GM19099 (cell line): ENCODE results near the gene PTDSS2.

Experiments
- POLR2A ChIP-seq: IDR thresholded peaks from 3 replicates; pipeline ENCODE4 v1.6.1; 2011; ENCODE audit warnings: low read depth; ENCODE audit not compliant: insufficient read length; ENCODE audit errors: extremely low read depth

The PTDSS2 gene

DNA sequence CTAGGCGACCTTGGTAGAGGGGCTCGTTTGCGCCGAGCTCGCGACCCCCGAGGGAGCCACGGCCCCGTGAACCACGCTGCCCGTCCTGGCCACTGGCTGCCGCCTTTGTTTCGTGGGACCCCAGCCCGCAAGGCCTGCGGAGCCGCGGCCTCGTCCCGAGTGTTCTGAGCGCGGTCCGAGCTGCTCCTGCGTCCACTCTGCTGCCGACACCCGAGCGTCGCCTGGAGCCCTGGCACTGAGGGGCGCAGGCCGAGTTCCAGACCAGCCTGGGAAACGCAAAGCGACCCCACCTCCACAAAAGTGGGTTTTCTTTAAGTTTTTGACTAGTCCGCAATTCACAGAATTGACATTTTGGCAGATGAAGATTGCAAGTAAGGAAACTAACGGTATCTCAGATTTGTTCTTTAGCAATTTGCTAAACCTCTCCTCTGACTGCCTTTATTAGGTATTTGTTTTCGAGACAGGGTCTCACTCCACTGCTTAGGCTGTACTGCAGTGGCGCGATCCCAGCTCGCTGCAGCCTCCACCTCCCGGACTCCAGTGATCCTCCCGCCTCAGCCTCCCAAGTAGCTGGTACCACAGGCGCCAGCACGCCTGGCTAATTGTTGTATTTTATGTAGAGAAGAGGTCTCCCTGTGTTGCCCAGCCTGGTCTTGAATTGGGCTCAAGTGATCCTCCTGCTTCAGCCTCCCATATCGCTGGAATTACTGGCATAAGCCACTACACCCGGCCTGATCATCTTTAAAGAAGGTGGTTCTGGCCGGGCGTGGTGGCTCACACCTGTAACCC is 57.8 kb downstream of the PTDSS2 start:
- TF ChIP-seq POLR2A, result no peak

DNA sequence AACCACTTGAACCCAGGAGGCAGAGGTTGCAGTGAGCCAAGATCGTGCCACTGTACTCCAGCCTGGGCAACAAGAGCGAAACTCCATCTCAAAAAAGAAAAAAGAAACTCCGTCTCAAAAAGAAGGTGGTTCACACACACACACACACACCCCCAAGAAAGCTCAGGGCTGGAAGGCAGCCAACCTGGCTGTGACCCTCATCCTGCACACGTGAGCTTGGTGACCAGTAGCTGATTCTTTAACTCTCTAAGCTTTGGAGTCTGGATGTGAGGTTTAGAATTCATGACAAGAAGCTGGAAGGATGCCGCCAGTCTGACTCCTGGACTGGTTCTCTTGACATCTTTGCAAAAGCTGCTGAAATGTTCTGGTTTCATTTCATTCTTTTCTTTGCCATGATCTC is 58.9 kb downstream of the PTDSS2 start:
- no peak for TF ChIP-seq POLR2A

DNA sequence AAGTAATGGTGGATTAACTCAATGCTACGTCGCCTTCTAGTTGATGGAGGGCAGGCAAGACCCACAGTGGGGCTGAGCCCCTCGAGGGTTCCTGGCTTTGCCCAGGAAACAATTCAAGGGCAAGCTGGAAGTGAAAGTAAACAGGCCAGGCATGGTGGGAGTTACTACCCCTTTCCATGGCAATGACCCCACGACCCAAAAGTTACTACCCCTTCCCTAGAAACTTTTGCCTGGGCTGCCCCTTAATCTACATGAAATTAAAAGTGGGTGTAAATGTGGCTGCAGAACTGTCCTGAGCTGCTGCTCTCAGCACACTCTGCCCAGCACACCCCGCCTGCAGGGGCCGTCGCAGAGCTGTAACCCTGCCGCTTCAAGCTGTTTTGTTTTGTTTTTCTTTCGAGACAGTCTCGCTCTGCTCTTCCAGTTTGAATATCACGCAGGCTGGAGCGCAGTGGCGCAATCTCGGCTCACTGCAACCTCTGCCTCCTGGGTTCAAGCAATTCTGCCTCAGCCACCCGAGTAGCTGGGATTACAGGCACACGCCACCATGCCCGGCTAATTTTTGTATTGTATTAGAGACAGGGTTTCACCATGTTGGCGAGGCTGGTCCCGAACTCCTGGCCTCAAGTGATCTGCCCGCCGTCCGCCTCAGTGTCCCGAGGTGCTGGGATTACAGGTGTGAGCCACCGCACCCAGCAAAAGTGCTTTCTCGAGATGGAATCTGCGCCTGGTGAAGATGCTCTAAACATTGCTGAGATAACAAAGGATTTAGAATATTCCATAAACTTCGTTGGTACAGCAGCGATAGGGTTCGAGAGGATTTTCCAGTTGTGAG is 62.9 kb downstream of the PTDSS2 start:
- TF ChIP-seq POLR2A, result no peak

- TF ChIP-seq POLR2A, result no peak
These were observed 64.5 kb downstream of the PTDSS2 start for GRCh38 chr11:514606-515005.

DNA sequence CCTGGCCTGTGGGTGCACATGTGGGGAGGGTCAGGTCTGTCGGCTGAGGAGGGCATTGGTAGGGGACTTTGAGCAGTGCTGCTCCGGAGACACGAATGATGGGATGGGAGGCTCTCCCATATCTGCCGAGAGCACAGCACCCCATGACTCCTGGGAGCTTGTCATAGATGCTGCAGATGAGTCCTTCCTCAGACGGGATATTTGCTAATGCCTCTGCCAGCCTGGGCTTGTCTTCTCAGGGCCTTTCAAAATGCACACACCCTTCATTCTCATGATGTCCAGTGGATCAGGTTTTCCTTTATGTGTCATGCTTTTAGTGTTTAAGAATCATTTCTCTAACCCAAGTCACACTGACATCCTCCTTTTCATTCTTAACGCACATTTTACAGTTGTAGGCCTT is 65.1 kb downstream of the PTDSS2 start:
- no peak for TF ChIP-seq POLR2A

GRCh38 chr11:516400-516799 is 66.3 kb downstream of the PTDSS2 start:
- no peak for TF ChIP-seq POLR2A

DNA sequence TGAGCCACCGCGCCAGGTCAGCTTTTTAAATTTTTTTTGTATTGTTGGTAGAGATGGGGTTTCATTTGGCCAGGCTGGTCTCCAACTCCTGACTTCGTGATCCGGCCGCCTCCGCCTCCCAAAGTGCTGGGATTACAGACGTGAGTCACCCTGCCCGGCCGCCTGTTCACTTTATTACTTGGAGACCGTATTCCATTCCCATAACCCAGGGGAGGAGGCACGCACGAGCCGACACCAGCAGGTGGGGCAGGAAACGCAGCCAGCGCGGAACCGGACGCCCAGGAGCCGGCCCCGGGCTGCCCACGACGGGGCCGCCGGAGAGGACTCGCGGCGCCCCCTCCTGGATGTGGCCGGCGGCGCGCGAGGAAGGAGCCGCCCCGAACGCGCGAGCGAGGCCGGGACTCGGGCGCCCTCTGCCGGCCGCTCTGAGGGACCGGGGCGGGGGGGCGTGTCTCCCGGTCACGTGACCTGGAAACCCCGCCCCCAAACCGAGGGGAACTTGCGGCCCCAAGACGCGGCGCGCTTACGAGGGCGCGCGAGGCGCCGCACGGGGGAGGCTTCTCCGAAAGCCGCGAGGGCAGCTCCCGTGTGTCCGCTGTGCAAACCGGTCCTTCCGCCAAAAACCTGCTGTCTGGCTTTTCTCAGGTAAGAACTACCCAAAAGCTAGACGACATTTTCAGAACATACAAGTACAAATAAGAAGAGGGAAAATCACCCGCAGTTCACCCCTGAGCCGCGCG is 68.6 kb downstream of the PTDSS2 start:
- no peak for TF ChIP-seq POLR2A

DNA sequence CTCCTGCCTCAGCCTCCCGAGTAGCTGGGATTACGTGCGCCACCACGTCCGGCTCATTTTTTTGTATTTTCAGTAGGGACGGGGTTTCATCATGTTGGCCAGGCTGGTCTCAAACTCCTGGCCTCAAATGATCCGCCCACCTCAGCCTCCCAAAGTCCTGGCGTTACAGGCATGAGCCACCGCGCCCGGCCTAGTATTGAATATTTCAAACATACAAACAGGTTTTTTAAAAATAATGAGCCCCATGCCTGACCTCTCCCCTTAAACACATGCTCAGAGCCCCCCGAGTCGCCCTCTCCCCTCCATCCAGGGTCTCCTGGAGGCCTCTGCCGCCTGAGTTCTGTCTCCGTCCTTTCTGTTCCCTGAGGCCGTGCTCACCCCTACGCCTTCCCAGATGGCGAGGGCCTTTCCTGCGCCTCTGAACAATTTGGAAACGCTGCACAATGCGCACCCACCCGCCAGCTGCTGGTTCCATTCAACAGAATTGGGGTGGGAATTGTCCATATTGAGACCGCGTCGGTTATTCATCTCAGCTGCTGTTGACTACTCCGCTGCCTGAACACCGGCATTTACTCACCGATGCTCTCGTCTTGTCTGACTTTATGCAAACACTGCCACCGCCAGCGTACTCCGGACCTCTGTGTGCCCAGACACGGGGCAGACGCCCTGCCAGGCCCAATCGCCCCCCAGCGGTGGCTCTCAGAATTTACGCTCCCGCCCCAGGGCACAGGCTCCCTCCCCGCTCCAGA is 70.5 kb downstream of the PTDSS2 start:
- TF ChIP-seq POLR2A, result no peak

DNA sequence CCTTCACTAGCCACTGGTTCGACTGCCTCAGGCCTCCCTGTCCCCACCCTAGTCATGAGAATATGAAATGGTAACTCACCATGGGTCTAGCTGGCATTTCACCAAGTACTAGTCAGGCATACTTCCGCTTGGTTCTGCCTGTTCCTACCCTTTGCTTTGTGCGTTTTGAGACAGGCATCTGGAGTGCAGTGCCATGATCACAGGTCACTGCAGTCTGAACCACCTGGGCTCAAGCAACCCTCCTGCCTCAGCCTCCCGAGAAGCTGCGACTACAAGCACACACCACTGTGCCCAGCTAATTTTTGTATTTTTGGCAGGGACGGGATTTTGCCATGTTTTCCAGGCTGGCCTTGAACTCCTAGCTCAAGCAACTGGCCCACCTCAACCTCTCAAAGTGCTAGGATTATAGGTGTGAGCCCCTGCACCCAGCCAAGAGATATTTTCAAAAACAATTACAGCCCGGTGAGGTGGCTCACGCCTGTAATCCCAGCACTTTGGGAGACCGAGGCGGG is 71.2 kb downstream of the PTDSS2 start:
- no peak for TF ChIP-seq POLR2A

DNA sequence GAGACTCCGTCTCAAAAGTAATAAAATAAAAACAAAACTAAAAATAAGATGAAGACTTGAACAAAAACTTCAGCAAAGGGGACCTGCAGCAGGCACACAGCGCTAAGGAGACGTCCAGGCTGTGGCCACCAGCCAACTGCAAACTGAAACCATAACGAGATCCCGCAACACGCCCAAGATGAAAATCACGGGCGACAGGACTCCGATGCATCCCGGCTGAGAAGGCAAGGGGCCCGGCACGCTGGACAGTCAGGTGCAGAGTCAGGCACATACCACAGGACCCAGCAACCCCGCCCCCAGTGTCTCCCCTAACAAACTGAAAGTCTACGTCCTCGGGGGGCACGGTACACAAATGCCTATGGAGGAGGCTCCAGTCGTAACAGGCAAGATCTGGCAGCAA is 76.1 kb downstream of the PTDSS2 start:
- no peak for TF ChIP-seq POLR2A

DNA sequence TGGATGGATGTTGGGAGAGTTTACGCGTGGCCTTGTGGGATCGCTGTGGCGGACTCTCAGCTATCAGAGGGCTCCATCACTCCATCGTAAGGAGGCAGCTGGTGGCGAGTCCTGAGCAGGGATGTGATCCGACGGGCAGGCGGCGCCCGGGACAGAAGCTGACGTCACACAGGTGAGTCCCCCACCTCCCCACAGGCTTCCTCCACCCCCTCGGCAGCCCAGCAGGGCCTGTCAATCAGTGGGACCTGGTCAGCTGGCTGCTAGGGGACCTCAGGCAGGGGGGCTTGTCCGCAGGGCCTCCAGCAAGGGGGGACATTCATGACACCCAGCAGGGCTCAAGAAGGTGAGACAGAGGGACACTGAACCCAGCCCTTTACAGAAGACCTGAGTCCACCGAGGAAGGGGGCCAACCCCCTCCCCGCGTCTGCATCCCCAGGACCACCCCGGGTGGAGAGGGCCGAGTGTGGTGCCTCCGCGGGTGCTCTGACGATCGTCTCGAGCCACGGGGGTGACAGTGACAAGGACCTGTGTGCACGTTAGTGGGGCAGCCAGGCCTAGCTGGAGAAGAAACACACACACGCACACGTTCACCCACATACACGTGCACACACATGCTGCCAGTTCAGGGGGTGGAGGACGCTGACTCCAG is 78.2 kb downstream of the PTDSS2 start:
- no peak for TF ChIP-seq POLR2A

DNA sequence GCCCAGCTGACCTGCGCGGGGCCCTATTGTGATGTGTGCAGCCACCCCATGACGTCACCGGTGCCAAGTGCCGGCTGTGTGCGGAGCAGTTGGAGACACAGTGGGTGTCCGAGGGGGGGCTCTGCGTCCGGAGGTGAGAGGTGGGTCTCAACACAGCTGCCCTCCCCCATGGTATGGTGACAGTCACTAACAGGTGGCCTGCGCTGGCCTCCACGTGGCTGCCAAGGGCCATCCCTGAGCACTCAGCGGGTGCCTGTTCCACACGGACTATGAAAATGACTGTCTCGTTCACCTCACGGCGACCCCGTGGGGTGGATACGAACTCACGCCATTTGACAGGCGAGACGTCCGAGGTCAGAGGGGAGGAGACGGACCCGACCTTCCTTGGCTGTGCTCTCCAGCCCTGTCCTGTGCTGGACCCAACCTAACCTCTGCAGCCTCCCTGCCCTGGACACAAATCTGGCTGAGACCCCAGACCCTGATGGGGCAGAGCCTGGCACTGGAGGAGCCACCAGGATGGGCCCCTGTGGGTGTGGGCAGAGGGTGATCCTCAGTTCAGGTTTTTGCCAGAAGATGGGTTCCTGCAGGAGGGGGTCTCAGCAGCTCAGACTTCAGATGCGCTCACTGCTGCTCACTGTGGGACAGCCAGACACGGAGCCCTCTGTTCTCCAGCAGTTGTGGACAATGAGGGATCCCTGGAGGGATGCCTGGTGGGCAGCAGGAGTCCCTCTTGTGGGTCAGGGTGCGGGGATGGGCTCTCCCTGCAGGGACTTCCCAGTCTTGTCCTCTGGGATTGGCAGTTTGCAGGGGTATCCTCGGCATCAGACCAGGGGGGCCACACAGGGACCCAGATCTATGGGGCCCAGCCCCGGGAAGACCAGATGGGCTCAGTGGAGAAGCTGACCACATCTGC is 79.0 kb downstream of the PTDSS2 start:
- TF ChIP-seq POLR2A, result no peak
